IPS DF 4.7 (cell line): ENCODE measurements around the gene LEPROT.

Source experiments
- DNase-seq: peaks from one replicate; pipeline ENCODE4 v3.0.0-alpha.2; 2013; ENCODE audit warnings: low spot score; ENCODE audit errors: extremely low read depth

LEPROT gene

DNA sequence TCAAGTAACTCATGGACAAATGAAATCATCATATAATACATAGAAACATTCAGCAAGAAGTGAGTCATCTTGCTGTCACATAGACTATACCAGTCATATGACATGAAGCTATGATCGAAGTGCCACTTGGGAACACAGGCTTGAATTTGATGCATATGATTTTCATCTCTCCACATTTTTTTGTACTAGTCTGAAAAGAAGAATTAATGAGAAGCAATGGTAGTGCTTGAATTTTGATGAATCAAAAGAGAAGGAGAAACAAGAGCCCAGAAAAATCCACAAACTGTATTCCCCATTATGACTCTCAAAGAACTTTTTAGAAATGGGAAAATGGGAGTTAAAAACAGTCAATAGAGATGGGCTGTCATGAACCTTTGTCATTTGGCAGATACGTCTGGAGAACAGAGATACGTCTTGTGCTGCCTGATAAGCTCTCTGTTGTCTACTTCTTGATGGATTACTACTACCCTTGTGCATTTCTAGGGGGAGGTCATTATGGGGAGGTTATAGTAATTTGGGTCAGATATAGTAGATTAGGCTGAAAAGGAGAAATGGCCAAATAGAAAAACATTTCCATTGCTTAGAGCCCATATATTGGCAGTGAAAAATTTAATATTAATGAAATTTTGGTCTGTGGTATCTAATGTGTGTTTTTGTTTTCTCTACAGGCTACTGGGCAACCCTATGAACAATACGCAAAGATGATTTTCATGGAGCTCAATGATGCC is 8.0 kb upstream of the LEPROT start:
- DNase-seq, result no peak

DNA sequence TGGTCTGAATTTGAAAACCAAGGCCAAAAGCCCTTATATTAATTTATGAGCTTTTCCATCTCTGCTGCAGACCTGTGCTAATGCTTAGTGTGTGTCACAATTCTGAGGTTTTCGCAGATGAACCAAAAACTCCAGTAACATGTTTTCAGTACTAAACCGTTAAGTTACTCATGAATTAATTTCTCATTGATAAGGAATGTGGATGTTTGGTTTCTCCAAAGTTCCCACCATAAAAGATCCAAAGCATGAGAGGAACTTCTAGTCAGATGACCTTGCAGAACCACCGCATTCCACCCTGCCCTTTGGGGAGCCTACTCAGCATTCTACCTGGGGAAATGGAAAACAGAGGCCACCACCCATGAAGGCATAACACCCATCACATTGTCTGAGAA is 7.5 kb upstream of the LEPROT start:
- DNase-seq, result no peak

DNA sequence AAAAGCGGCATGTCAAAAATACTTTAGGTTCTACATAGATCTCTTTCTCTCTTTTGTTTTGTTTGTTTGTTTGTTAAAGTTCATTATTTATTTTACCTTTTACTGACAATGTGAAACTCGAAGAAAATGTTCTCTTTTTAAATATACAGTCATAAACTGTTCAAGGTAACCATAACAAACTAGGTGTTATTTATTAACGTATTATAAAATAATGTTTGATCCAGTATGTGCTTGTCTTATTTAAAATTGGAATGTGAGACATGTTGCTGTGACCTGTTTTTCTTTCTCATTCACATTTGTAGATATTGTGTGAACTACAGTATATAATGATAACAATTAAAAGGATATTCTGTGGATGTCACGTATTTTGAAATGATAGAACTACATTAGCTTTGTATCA is 5.9 kb upstream of the LEPROT start:
- DNase-seq, result no peak

DNA sequence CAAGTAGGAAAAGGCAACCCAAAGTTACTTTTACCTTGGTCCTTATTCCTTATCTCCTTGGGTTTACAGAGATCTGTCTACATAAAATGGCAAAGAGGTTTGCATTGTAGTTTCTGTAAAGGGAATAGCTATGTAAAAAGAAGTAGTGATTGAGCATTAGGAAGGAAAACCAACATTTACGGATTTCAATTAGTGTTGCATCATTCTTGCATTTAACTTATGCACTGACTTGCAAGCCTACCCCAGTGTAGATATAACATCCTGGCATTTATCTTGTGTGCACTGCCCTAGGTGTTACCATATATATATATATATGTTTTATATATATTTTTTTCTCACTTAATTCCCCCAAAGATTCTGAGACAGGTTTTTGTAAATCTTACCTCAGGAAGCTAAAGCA is 3.7 kb upstream of the LEPROT start:
- DNase-seq, result no peak

DNA sequence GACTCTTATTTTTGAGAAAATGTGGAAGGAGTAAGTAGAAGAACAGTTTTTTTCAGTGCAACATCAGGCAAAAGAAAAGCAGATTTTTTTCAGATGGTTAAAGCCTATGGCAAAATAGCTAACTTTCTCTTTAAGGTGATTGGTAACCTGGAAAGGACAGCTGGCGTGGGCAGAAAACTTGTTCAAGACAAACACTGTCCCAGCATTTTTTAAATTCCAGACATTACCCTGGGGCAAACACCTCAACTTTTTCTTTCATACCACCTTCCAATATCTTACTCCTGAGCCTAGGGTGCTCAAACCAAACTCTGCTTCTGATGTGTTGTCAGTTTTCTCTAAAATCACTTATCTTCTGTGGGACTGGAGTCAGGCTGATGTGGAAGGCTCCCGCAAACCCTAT is 2.7 kb upstream of the LEPROT start:
- no peak for DNase-seq

DNA sequence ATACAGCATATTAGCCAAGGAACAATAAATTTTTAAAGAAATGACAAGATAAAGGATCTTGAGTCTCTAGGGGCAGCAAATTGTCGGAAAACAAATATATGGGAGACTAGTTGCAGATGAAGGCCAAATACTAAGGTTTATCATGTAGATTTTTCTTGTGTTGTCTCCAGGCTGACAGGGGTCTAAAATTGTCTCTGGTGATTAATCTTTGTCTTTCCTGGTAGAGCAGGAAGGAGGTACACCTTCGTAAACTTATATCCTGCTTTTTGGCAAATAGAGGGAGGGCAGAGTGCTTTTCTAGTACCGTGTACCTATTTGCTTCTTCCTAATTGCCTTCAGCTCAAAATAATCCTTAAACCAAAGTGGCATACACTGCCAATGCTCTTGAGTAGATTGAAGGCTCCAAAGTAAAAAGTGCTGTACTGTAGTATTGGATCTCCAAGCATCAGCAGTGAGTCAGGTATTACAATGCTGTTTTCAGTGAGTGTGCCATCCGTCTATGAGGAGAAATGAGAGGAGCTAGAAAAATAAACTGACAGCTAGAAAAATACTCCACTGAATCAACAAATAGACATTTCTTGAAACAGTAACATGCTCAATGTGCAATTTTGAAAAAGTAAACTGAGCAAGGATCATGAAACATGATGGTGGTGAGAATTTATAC is 1.8 kb upstream of the LEPROT start:
- DNase-seq, result no peak

DNA sequence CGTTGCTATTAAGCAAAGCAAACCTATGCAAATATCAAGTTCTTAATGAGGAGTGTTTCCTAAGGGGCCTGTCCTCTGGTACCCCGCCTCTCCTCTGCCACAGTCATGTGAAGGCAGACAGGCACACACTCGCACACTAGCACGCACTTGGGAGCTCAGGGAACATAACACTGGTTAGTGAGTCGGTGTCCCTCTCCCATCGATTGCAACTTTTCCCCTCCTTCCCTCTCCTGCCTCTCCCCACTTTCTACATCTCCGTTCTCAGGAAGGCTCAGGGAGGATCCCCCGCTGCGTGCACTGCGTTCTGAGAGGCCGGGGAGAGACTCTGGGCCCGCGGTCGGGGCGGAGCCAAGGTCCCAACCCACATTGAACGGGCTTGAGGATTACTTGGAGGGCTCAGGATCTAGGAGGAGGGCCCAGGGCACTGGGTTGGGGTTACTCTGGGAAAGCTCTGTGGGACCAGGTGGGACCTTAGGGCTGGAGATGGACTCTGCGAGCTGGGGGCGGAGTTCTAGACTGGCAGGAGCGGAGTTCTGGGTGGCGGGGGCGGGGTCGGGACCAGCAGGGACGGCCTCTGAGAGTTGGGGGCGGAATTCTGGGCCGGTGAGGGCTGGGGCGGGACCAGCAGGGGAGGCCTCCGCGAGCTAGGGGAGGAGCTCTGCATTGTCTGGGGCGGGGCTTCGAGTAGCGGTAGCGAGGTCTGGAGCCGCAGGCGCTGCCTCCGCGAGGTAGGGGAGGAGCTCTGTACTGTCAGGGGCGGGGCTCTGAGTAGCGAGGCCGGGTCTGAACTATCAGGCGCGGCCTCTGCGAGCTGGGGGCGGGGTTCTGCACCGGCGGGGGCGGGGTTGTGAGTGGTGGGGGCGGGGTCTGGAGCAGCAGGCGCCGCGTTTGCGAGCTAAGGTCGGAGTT is 533 bp upstream of the LEPROT start:
- no peak for DNase-seq

DNA sequence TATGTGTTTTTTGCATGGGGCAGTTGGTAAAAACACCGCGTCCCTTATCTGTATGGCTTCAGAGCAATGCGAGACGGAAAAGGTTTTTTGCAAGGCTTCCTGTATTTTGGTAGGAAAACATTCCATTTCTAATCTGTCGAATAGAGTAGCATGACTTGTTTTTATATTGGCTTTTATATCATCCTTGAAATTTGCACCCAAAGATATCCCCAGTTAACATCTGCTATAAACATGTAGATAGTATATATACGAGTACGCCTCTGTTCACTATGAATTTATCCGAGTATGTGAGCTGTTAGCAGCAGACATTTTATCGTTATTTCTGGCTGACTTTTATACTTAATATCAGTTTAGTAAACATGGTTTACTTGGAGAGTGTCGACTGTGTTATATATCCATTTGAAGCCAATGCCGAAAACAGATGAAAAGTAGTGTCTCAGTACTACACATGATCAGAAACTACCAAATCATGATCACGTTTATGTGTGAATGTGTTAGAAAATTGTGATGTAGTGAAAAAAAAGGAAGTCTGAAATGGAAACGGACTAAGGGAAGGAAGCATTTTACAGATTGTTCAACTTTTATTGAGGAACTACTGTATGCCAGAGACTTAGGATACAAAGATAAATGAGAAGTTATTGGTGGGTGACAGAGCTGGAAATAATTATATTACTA is 1.0 kb downstream of the LEPROT start:
- no peak for DNase-seq

DNA sequence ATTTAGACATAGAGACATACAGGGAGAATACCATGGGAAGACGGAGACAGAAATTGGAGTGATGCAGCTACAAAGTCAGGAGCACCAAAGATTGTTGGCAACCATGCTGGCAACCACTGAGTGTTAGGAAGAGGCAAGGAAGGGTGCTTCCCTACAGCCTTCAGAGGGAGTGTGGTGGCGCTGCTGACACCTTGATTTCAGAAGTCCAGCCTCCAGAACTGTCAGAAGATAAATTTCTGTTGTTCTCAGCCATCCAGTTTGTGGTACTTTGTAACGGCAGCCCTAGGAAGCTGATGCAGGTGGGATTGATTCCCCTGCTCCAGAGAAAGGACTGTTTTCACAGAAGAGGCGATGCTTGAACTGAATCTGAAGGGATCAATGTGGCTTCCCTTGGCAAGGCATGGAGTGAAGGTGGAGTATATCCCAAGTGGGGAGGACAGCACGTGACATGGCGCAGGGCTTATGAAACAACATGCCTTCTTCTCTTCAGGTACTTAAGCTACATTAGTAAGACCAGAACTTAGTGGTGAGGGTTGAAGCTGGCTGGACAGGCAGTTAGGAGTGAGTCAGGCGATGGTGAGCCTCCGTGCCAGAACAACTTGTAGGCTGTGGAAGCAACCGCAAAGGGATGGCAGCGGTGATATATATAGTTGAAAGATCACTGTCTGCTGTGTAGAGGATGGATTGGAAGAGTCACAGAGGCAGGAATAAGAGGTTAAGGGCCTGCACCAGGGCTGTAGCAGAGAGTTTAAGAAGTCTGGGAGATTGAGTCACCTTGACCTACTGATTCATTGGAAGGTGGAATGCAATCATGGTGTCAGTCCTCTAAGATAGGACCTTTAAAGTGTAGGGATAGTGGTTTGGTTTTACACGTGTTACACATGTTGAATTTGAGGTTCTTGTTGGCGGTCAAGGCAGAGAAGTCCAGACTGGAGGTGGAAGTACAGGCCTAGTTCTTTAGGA is 2.1 kb downstream of the LEPROT start:
- no peak for DNase-seq

DNA sequence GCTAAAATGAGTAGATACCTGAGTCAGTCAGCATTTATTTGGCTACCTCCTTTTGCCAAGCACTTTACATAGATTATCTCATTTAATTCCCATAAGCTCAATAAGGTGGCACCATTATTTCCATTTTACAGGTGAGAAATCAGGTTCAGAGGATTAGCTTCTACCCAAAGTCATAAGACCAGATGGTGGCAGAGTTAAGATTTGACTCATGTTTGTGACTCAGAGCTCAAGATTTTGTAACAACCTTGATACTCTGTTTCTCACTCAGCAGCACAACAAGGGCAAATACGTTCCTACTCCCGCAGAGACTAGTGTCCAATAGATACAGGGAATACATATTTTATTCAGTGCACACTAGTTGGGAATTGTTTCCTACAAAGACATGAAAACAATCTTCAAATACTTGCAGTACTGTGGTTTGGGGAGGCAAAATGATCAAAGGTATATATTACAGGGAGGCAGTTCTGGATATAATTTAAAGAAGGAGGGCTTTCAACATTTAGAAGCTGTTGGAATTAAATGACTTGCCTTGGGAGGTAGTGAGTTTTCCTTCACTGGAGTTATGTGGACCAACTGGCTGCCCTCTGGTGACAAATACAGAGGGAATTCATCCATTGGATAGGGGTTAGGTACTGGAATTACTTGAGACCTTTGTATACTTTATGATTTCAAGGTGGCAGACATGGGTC is 3.6 kb downstream of the LEPROT start:
- DNase-seq, result no peak

DNA sequence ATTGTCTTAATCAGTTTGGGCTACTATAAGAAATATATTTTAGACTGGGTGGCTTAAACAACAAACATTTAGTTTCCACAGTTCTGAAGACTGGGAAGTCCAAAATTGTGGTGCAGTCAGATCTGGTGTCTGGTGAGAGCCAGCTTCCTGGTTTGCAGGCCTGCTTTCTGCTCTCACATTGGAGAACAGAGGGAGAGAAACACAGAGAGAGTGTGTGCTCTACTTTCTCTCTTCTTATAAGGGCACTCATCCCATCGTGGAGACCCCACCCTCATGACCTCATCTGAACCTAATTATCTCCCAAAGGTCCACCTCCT is 4.1 kb downstream of the LEPROT start:
- no peak for DNase-seq

DNA sequence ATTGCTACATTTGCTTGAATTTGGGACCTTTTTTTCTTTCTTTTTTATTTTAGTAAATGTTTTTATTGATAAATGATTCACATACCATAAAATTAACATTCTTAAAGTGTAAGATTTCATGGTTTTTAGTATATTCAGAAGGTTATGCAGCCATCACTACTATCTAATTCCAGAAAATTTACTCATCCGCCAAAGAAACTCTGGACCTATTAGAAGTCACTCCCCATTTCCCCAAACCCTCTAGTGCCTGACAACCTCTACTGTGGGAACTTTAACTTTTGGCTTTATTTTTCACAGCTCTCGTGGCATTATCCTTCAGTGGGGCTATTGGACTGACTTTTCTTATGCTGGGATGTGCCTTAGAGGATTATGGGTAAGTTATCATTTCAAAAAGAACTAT is 4.5 kb downstream of the LEPROT start:
- DNase-seq, result no peak

DNA sequence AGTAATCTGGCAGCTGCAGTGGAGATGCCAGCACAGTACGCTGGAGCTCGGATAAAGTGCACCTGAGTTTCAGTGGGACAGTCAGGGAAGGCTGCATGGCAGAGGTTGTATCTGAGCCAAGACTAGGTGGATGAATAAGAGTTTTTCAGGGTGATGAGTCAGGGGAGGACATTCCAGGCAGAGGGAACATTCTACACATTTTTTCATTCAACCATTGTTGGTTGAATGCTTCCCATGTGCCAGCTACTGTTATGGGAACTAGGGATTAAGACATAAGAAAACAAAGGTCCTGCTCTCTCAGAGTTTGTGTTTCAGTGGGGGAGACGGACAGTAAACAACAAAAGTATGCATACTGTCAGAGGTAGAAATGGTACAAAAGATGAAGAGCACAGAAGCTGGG is 5.2 kb downstream of the LEPROT start:
- no peak for DNase-seq

DNA sequence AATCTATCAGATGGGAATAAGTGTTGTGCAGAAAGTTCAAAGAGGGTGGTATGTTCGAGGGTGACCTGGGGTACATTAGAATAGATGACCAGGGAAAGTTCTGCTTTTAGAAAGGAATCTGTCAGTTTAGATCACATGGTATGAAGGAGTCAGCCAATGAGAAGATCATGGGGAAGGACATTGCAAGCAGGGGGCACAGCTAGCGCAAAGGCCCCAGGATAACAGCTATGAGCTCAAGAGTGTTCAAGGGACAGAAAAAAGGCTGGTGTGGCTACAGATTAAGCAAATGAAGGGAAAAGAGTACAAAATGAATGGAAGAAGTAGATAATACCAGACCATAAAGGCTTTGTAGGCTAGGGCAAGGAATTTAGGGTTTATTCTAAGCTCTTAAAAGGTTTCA is 8.6 kb downstream of the LEPROT start:
- DNase-seq, result no peak

DNA sequence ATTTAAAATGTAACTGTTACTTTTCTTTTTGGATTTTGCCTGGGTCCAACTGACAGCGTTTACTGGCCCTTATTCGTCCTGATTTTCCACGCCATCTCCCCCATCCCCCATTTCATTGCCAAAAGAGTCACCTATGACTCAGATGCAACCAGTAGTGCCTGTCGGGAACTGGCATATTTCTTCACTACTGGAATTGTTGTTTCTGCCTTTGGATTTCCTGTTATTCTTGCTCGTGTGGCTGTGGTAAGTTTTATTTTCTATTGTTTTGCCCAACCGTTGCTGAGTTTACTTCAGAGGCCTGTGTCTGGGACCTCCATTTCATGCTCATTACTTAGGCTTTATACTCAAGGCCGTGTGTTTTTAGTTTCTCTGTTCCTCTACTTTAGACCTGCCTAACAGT is 9.3 kb downstream of the LEPROT start:
- no peak for DNase-seq

DNA sequence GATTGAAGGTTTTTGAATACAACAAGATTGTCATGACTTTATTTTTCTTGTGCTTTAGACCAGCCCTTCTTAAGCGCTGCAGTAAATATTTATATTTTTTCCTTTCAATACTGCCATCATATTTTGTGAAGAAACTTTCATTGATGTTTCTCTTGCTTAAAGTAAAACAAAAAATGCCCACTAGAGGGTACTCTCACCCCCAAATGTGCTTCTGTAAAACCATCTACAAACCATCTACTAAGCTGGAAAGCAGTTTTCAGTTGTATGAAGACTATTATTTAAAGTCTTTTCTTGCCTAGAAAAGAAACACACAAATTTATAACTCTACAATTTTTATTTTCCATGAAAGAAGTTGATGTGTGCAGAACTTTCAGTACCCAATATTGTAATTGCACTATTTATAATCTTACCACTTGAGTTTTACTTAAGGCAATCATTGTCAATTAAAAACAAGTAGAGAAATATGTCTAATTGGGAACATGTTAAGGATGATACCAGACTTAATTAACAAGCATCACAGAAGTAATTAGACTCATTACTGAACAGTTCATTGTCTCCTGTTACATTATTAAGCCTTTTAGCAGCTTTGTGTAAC is 10.7 kb downstream of the LEPROT start:
- no peak for DNase-seq

DNA sequence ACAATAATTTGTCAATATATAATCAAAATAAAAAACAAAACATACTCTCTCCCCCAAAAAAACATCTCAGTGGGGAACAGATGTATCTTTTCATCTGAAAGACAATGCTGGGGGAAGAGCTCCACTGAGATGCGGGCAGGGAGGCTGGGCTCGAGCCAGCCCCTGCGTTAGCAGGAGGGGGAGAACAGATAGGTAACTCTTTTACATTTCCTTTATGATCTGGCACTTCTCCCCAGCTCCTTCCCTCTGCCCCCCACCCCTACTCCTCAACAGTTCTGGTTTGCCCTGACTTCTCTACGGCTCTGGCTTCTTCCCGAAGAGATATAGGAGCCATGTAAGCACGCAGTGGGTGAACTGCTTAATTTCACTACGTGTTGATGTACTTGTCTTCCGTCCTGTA is 12.4 kb downstream of the LEPROT start:
- DNase-seq, result no peak

DNA sequence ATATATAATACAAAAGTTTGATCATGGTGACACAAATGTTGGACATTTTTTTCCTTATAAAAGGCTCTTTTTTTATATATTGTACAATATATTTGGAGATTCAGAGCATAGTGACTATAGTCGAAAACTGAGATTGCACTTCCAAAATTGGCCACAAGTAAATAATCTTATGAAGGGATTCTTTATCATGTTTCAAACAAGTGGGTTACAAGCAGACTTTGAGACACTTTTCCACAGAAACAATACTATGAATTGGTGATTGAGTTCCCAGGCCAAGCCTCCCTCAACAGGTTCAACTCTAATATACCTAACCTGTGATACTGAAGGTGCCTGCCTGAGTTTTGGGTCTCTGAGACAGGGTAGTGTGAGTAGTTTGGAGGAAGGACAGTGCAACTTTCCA is 13.8 kb downstream of the LEPROT start:
- no peak for DNase-seq

DNA sequence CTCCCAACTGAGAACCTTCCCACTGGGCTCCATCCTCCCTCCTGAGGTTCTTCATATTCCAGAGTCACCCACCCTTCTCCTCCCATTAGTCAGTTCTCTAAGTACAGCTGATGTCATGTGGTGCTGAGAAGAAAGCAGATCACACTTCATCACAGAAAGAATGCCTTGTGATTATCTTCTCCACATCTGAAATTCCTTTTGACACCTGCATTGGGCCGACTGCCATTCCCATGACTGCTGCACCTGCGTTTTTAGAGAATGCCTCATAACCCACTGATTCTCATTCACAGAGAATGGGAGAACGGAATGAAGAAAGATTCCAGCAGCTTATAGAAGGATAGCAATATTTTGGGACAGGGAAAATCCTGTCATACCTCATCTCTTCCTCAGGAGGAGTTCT is 14.3 kb downstream of the LEPROT start:
- no peak for DNase-seq

DNA sequence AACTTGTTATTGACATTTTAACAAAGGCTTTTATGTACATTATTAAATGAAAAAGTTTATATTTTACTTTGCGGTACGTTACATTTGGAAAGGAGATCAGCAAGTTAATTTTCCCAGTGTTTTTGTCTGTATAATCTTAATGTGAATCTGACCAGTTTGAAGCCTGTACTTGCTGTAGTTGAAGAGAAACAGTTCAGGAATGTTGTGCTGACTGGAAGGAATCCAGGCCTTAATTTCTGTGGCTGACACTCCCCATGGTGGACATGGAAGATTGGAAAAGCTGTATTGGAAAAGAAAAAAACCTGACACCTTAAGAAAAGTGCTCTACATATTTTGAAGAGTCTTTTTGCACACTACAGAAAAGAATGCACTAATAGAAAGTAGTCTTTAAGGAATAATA is 15.5 kb downstream of the LEPROT start:
- DNase-seq, result no peak
